Uterus (tissue), 2 donors: ENCODE results near the gene OR8K5.

Experiments used
- POLR2A ChIP-seq, 2 donors: fragments of 450-650 bp; IDR thresholded peaks; one replicate each; pipeline ENCODE4 v1.6.1; 2016; ENCODE audit warnings: antibody characterized with exemption in 2 of 2, mild to moderate bottlenecking in 1 of 2, moderate library complexity in 1 of 2
- TF ChIP-seq, protein P1 (sequence below), 4 experiments: fragments of 200-600 bp in 2 of 4; fragments of 450-650 bp in 2 of 4; sonication (generic) in 2 of 4; IDR thresholded peaks; one replicate each; pipeline ENCODE4 v1.5.1; 2016 to 2019; ENCODE audit warnings: antibody characterized with exemption in 4 of 4, mild to moderate bottlenecking in 2 of 4, moderate library complexity in 1 of 4

DNA sequence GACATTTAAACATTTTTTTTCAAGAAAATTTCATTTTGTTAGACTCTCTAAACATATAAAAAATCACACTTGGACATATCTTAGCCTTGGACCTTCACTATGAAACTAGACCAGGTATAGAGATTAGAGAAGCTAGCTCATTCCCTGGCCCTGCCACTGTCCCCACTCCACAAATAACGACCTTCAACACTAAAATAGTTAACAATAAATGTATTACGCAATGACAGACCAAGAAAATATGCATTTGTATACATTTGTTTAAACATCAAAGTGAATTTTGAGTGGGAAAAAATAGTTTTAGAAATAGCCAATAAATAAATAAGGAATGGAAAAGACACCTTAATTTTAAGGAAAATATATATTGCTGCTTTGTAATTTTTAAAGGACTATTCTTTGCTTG, 37.2 kb upstream of the OR8K5 start:
- no peak for TF ChIP-seq POLR2A (IDR thresholded peaks at IDR 0.05)
- TF ChIP-seq, protein P1, sequence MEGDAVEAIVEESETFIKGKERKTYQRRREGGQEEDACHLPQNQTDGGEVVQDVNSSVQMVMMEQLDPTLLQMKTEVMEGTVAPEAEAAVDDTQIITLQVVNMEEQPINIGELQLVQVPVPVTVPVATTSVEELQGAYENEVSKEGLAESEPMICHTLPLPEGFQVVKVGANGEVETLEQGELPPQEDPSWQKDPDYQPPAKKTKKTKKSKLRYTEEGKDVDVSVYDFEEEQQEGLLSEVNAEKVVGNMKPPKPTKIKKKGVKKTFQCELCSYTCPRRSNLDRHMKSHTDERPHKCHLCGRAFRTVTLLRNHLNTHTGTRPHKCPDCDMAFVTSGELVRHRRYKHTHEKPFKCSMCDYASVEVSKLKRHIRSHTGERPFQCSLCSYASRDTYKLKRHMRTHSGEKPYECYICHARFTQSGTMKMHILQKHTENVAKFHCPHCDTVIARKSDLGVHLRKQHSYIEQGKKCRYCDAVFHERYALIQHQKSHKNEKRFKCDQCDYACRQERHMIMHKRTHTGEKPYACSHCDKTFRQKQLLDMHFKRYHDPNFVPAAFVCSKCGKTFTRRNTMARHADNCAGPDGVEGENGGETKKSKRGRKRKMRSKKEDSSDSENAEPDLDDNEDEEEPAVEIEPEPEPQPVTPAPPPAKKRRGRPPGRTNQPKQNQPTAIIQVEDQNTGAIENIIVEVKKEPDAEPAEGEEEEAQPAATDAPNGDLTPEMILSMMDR (IDR thresholded peaks at IDR 0.05), result no peak
